ENCODE data around the gene ABHD2. TPM values are rescaled to one million over a fixed set of nuclear protein-coding genes. Genes with fewer than 3 reads are reported as not detected.

Gene ABHD2
- total and polyA plus RNA-seq, 2 donors (not counting 3 experiments of a cell fraction or from before 2014, with no cell fraction given) = 14.0 to 62.2 TPM

DNA sequence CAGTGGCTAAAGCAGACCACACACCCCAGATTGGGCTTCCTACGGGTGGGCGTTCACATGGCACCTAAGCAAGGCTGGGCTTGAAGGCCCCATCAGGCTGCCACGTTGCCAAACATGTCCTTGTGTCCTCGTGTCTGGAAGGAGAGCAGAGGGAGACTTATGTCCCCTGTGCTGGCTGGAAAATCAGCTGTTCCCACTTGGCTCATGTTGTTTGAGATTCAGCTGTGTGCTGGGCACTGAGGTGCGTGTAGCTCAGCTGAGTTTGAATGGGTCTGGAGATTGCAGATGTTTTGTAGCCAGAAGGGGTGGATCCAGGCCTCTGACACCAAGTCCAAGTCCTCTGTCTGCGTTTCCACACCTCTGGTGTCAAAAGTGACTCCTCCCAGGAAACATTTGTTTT is 98.5 kb downstream of the ABHD2 start:
- intact Hi-C loops (cut with micrococcal nuclease) = no loop called here
- no peak for FAIRE-seq

DNA sequence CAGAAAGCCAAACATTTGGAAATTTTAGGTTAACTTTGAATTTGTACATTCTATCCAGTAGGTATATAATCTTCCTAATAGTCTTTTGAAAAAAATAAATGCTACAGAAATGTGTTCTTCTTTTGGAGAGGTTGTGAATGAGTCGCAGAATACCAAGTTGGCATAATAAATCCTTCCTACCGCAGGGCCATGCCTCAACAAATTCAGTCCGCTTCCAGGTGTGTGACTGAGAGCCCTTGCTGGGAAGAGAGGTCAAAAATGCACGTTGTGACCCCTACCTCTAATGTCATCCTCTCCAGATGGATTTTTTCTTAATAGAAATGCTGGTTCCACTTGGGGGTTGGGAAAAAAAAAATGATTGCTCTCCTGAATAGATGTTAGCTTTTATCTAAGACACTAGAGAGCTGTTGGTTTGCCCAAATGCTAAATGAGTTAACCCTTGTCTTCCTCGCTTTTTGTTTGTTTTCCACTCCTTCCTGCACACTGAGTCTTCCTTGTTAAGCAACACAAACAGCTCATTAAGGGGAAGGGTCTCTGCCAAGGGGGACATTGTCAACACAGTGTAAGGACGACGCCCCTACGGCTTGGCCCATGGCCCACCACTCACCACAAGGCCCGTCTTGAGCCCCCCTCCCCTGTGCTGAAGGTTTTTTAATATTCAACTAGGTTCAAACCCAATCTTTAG is 99.2 kb downstream of the ABHD2 start:
- ChIA-PET CTCF (interaction anchor here (1.7 to 4.8 kb wide), 2 partner anchors 9 to 16 kb away, joined by 5 to 26 read pairs; no protein-coding TSS in a partner anchor), POLR2A (no interaction called here)
- Histone ChIP-seq H3K4me1 (ENCODE audit: control insufficient read depth, extremely low read depth, insufficient read depth, low read length) (peaks cover 7% of the 10 kb centered on the region), H3K79me2 (ENCODE audit: control insufficient read depth, insufficient read depth, low read length) (no peaks in the 10 kb centered on the region), H3K27me3 (ENCODE audit: control insufficient read depth in 2 of 2, insufficient read depth in 2 of 2, low read length in 2 of 2) (no peaks in the 10 kb centered on the region), H3K9ac (replicated peaks; ENCODE audit: extremely low read depth, insufficient read depth, low read length) (no peak overlapping the region), H3K9me3 (replicated peaks; ENCODE audit: control insufficient read depth, insufficient read depth, low read length) (no peaks in the 10 kb centered on the region), H3K9me1 (replicated peaks; ENCODE audit: control insufficient read depth, extremely low read depth, insufficient read depth, low read length) (no peaks in the 10 kb centered on the region), H3K36me3 (ENCODE audit: control insufficient read depth in 2 of 2, extremely low read depth in 1 of 2, insufficient read depth in 2 of 2, low read length in 2 of 2) (peaks cover 0 to 8% of the 10 kb centered on the region in 2 experiments), H4K20me1 (replicated peaks; ENCODE audit: control insufficient read depth, extremely low read depth, insufficient read depth, low read length) (no peaks in the 10 kb centered on the region), H3K4me2 (ENCODE audit: insufficient read depth, low read length) (no peak overlapping the region), H3K4me3 (replicated peaks in 1 of 3; ENCODE audit: insufficient read depth in 1 of 3, low read depth in 1 of 3, low read length in 3 of 3) (no peak overlapping the region), H3K27ac (ENCODE audit: insufficient read depth, low read depth, low read length) (no peak overlapping the region), H2AFZ (ENCODE audit: low read depth, low read length) (no peak overlapping the region)
- no peak for TF ChIP-seq JUN (IDR thresholded peaks at IDR 0.05; ENCODE audit: borderline replicate concordance, insufficient read depth, insufficient read length, low read depth)
- TF ChIP-seq MYC (IDR thresholded peaks at IDR 0.05; ENCODE audit: low read depth, low read length) = no peak
- TF ChIP-seq POLR2A (IDR thresholded peaks at IDR 0.05; ENCODE audit: low read depth, low read length) = no peak
- no peak for TF ChIP-seq FOS (IDR thresholded peaks at IDR 0.05; ENCODE audit: borderline replicate concordance, insufficient read depth, low read length)
- TF ChIP-seq, protein P1, sequence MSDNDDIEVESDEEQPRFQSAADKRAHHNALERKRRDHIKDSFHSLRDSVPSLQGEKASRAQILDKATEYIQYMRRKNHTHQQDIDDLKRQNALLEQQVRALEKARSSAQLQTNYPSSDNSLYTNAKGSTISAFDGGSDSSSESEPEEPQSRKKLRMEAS (IDR thresholded peaks at IDR 0.05; ENCODE audit: insufficient read depth, insufficient read length) = no peak
- no peak for TF ChIP-seq GATA2 (IDR thresholded peaks at IDR 0.05; ENCODE audit: insufficient read depth, insufficient read length, low read depth, low read length)
- no peak for TF ChIP-seq POLR2AphosphoS5 (IDR thresholded peaks at IDR 0.05; ENCODE audit: insufficient read depth, low read depth, low read length)
- FAIRE-seq (no peak), DNase-seq (ENCODE audit: low read depth, low spot score) (no peak)
- intact Hi-C loops (cut with micrococcal nuclease) (no loop called here), dilution Hi-C loops (cut with MboI; ENCODE audit: extremely low pct_ligation_motif_present, low sequenced_read_pairs) (no loop called here)
- BruUV-seq (replicated peaks) = no TSS peak

More for the DNA sequence above, 98.5 kb downstream of the ABHD2 start:
- no peak for DNase-seq (ENCODE audit: low read depth, low spot score)
- H3K9me3 ChIP-seq (replicated peaks; ENCODE audit: control insufficient read depth, insufficient read depth, low read length) = no peaks in the 10 kb centered on the region
- H3K9ac ChIP-seq (replicated peaks; ENCODE audit: extremely low read depth, insufficient read depth, low read length) = no peak overlapping the region
- H2AFZ ChIP-seq (ENCODE audit: low read depth, low read length) = no peak overlapping the region
- H3K27ac ChIP-seq (ENCODE audit: insufficient read depth, low read depth, low read length) = no peak overlapping the region
- no peaks in the 10 kb centered on the region for H3K79me2 ChIP-seq (ENCODE audit: control insufficient read depth, insufficient read depth, low read length)
- H3K4me3 ChIP-seq (replicated peaks in 1 of 3; ENCODE audit: insufficient read depth in 1 of 3, low read depth in 1 of 3, low read length in 3 of 3) = no peak overlapping the region
- no peaks in the 10 kb centered on the region for H3K9me1 ChIP-seq (replicated peaks; ENCODE audit: control insufficient read depth, extremely low read depth, insufficient read depth, low read length)
- ChIA-PET POLR2A (no interaction called here), CTCF (interaction anchor here (1.7 to 4.8 kb wide), 2 partner anchors 9 to 16 kb away, joined by 5 to 26 read pairs; no protein-coding TSS in a partner anchor)
- BruUV-seq (replicated peaks) = no TSS peak
- no peaks in the 10 kb centered on the region for H3K27me3 ChIP-seq (ENCODE audit: control insufficient read depth in 2 of 2, insufficient read depth in 2 of 2, low read length in 2 of 2)
- H3K4me1 ChIP-seq (ENCODE audit: control insufficient read depth, extremely low read depth, insufficient read depth, low read length) = peaks cover under 1% of the 10 kb centered on the region
- dilution Hi-C loops (cut with MboI; ENCODE audit: extremely low pct_ligation_motif_present, low sequenced_read_pairs) = no loop called here
- TF ChIP-seq, protein P1 (IDR thresholded peaks at IDR 0.05; ENCODE audit: insufficient read depth, insufficient read length) = no peak
- TF ChIP-seq GATA2 (IDR thresholded peaks at IDR 0.05; ENCODE audit: insufficient read depth, insufficient read length, low read depth, low read length) (no peak), POLR2A (IDR thresholded peaks at IDR 0.05; ENCODE audit: low read depth, low read length) (no peak)
- H4K20me1 ChIP-seq (replicated peaks; ENCODE audit: control insufficient read depth, extremely low read depth, insufficient read depth, low read length) = no peaks in the 10 kb centered on the region
- H3K36me3 ChIP-seq (ENCODE audit: control insufficient read depth in 2 of 2, extremely low read depth in 1 of 2, insufficient read depth in 2 of 2, low read length in 2 of 2) = peaks cover 0 to 8% of the 10 kb centered on the region in 2 experiments
- H3K4me2 ChIP-seq (ENCODE audit: insufficient read depth, low read length) = no peak overlapping the region

Measured in endothelial cell of umbilical vein (primary cell).